ENCODE results near the gene WNT2B. TPM values are rescaled to one million over a fixed set of nuclear protein-coding genes. Genes with fewer than 3 reads are reported as not detected.

WNT2B gene
- 1 to 10 TPM in 1 of 4 donors, under 1 TPM in 3; 0.03 to 1.5 (median 0.41) TPM for total RNA-seq

GRCh38 chr1:112508278-112509004 is at the start of gene WNT2B:
WNT2B (plus strand) TSS chr1:112508965; CDS start chr1:112509263, 298 bp downstream.
- in situ Hi-C loops (cut with MboI; ENCODE audit: low sequenced_read_pairs in 4 of 4) = no loop called here
- no peak for TF ChIP-seq POLR2A (IDR thresholded peaks at IDR 0.05)
- TF ChIP-seq CTCF (IDR thresholded peaks at IDR 0.05 in 4 of 5, conservative IDR thresholded peaks at IDR 0.05 in 1 of 5) = no peak
- intact Hi-C loops (cut with DNase I; ENCODE audit: low total_unique reads) = no loop called here

GRCh38 chr1:112460615-112461014 is 48.1 kb upstream of the WNT2B start:
- H3K27ac ChIP-seq = no peak overlapping the region
- peaks cover 0 to 3% of the 10 kb centered on the region in 2 donors for H3K4me1 ChIP-seq
- no peak for TF ChIP-seq POLR2A (IDR thresholded peaks at IDR 0.05)
- TF ChIP-seq CTCF (IDR thresholded peaks at IDR 0.05 in 4 of 5, conservative IDR thresholded peaks at IDR 0.05 in 1 of 5) = no peak
- no peak overlapping the region for H3K4me3 ChIP-seq
- in situ Hi-C loops (cut with MboI; ENCODE audit: low sequenced_read_pairs in 4 of 4) = loop anchor here in 3 of 4 donors (5.0 kb wide), 1 partner anchor 68 kb away; no protein-coding TSS in a partner anchor
- intact Hi-C loops (cut with DNase I; ENCODE audit: low total_unique reads) = no loop called here
- peaks cover 0 to 19% of the 10 kb centered on the region in 2 donors for H3K36me3 ChIP-seq
- ATAC-seq (no peak), DNase-seq (no peak)
- H3K27me3 ChIP-seq = no peaks in the 10 kb centered on the region
- no peaks in the 10 kb centered on the region for H3K9me3 ChIP-seq

More at GRCh38 chr1:112508278-112509004, at the start of gene WNT2B:
- no peaks in the 10 kb centered on the region for H3K36me3 ChIP-seq
- peak within 1 kb of the TSS; percentile 45 to 54 (median 50) for H3K4me3 ChIP-seq
- ATAC-seq (no peak), DNase-seq (no peak)
- peaks cover 0 to 9% of the 10 kb centered on the region in 2 donors for H3K4me1 ChIP-seq
- no peak within 1 kb of the TSS for H3K27ac ChIP-seq
- peaks cover 33 to 49% (median 40%) of the 10 kb centered on the region in 3 donors for H3K27me3 ChIP-seq
- H3K9me3 ChIP-seq = no peaks in the 10 kb centered on the region

- no peak overlapping the region for H3K27ac ChIP-seq
- peaks cover 4 to 8% of the 10 kb centered on the region in 2 donors for H3K4me1 ChIP-seq
- intact Hi-C loops (cut with DNase I; ENCODE audit: low total_unique reads) (no loop called here), in situ Hi-C loops (cut with MboI; ENCODE audit: low sequenced_read_pairs in 4 of 4) (loop anchor here in 3 of 4 donors (5.0 kb wide), 1 partner anchor 69 kb away; no protein-coding TSS in a partner anchor)
- ATAC-seq (no peak), DNase-seq (no peak)
- no peaks in the 10 kb centered on the region for H3K27me3 ChIP-seq
- H3K9me3 ChIP-seq = no peaks in the 10 kb centered on the region
- peaks cover 0 to 11% of the 10 kb centered on the region in 2 donors for H3K36me3 ChIP-seq
- H3K4me3 ChIP-seq = no peak overlapping the region
- TF ChIP-seq CTCF (IDR thresholded peaks at IDR 0.05 in 4 of 5, conservative IDR thresholded peaks at IDR 0.05 in 1 of 5) (no peak), POLR2A (IDR thresholded peaks at IDR 0.05) (no peak)
Measured at GRCh38 chr1:112461200-112461871, 47.4 kb upstream of the WNT2B start.

GRCh38 chr1:112462953-112463279 is 45.8 kb upstream of the WNT2B start:
- no peaks in the 10 kb centered on the region for H3K9me3 ChIP-seq
- no peak overlapping the region for H3K27ac ChIP-seq
- peaks cover 4 to 8% of the 10 kb centered on the region in 2 donors for H3K4me1 ChIP-seq
- no peak for TF ChIP-seq POLR2A (IDR thresholded peaks at IDR 0.05)
- no peak for TF ChIP-seq CTCF (IDR thresholded peaks at IDR 0.05 in 4 of 5, conservative IDR thresholded peaks at IDR 0.05 in 1 of 5)
- no peak overlapping the region for H3K4me3 ChIP-seq
- no peaks in the 10 kb centered on the region for H3K27me3 ChIP-seq
- H3K36me3 ChIP-seq = no peaks in the 10 kb centered on the region
- intact Hi-C loops (cut with DNase I; ENCODE audit: low total_unique reads) = no loop called here
- DNase-seq (no peak), ATAC-seq (no peak)
- in situ Hi-C loops (cut with MboI; ENCODE audit: low sequenced_read_pairs in 4 of 4) = loop anchor here in 3 of 4 donors (5.0 kb wide), 1 partner anchor 71 kb away; no protein-coding TSS in a partner anchor

All from gastrocnemius medialis (tissue), 4 donors.